ENCODE measurements around the gene DGCR8. TPM values are rescaled to one million over a fixed set of nuclear protein-coding genes. Genes with fewer than 3 reads are reported as not detected.

DGCR8 gene
- total RNA-seq, 1 donor from 2014 or later = 29.1 TPM

DNA sequence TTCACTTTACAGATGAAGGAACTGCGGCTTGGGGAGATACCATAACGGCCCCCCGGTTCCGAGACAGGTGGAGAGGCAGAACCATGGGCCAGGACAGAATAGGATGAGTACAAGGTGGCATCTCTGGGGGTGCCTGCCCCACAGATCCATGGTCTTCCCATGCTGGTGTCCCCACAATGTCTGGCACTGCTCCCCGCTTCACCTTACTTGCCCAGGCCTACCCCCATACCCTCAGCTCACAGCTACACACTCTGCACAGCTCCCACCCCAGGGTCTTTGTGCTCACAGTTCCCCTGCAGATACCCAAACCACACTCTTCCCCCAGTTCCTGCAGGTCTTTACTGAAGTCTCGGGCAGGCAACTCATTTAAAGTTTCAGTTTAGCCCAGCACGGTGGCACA, 11.4 kb upstream of the DGCR8 start:
- H2AFZ ChIP-seq (replicated peaks) = no peak overlapping the region
- H3F3A ChIP-seq (ENCODE audit: low read depth) = no peaks in the 10 kb centered on the region
- no peaks in the 10 kb centered on the region for H3K27me3 Mint-ChIP-seq (ENCODE audit: insufficient read depth, low read depth)
- H3K4me1 ChIP-seq = no peaks in the 10 kb centered on the region
- H3K4me1 Mint-ChIP-seq = no peaks in the 10 kb centered on the region
- no peak overlapping the region for H3K9ac ChIP-seq
- no peak overlapping the region for H3K4me3 Mint-ChIP-seq
- no peaks in the 10 kb centered on the region for H3K27me3 ChIP-seq
- H3K27ac Mint-ChIP-seq = no peak overlapping the region
- no peak overlapping the region for H3K4me2 ChIP-seq
- no peaks in the 10 kb centered on the region for H3K79me2 ChIP-seq (ENCODE audit: low read depth)
- no peaks in the 10 kb centered on the region for H3K36me3 Mint-ChIP-seq
- no peaks in the 10 kb centered on the region for H3K9me3 ChIP-seq (ENCODE audit: low read depth)
- TF ChIP-seq EZH2 (IDR thresholded peaks at IDR 0.05) = no peak
- TF ChIP-seq, protein P1, sequence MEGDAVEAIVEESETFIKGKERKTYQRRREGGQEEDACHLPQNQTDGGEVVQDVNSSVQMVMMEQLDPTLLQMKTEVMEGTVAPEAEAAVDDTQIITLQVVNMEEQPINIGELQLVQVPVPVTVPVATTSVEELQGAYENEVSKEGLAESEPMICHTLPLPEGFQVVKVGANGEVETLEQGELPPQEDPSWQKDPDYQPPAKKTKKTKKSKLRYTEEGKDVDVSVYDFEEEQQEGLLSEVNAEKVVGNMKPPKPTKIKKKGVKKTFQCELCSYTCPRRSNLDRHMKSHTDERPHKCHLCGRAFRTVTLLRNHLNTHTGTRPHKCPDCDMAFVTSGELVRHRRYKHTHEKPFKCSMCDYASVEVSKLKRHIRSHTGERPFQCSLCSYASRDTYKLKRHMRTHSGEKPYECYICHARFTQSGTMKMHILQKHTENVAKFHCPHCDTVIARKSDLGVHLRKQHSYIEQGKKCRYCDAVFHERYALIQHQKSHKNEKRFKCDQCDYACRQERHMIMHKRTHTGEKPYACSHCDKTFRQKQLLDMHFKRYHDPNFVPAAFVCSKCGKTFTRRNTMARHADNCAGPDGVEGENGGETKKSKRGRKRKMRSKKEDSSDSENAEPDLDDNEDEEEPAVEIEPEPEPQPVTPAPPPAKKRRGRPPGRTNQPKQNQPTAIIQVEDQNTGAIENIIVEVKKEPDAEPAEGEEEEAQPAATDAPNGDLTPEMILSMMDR (IDR thresholded peaks at IDR 0.05) = no peak
- TF ChIP-seq EZH2phosphoT487 (IDR thresholded peaks at IDR 0.05) = no peak
- H3K9me3 Mint-ChIP-seq = no peaks in the 10 kb centered on the region
- no peak for DNase-seq (ENCODE audit: low spot score)
- no peaks in the 10 kb centered on the region for H3K36me3 ChIP-seq
- H4K20me1 ChIP-seq (ENCODE audit: low read depth) = no peaks in the 10 kb centered on the region
- no peak overlapping the region for H3K4me3 ChIP-seq
- no peak overlapping the region for H3K27ac ChIP-seq

DNA sequence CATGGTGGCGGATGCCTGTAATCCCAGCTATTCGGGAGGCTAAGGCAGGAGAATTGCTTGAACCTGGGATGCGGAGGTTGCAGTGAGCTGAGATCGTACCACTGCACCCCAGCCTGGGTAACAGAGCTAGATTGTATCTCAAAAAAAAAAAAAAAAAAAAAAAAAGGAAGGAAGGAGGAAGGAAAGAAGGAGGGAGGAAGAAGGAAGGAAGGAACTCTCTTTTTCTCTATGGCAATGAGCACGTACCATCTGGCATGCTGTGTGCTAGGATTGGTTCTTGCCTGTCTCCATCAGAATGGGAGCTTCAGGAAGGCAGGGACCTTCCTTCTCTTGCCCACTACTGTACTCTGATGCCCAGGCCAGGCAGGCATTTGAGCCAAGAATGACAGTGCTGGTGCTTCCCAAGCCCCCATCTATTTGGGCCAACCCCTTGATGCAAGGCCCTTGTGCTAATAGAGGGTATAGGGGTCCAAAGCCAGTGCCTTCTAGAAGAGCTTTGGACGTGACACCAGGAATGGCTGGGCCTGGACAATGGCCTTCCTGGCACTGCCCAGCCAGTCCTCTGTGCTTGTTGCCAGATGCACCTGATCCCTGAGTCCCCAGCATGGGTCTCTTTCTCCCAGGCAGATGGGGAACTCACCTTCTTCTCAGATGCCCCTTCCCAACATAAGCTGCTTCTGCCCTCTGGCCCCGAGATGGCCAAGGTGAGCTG, 10.6 kb upstream of the DGCR8 start:
- H3K4me1 ChIP-seq = no peaks in the 10 kb centered on the region
- Mint-ChIP-seq H3K4me3 (no peak overlapping the region), H3K36me3 (no peaks in the 10 kb centered on the region), H3K27ac (no peak overlapping the region), H3K4me1 (no peaks in the 10 kb centered on the region), H3K9me3 (no peaks in the 10 kb centered on the region), H3K27me3 (ENCODE audit: insufficient read depth, low read depth) (no peaks in the 10 kb centered on the region)
- no peak overlapping the region for H2AFZ ChIP-seq (replicated peaks)
- TF ChIP-seq, protein P1 (IDR thresholded peaks at IDR 0.05) = no peak
- TF ChIP-seq EZH2phosphoT487 (IDR thresholded peaks at IDR 0.05) (no peak), EZH2 (IDR thresholded peaks at IDR 0.05) (no peak)
- no peaks in the 10 kb centered on the region for H3K36me3 ChIP-seq
- H3K9ac ChIP-seq = no peak overlapping the region
- H3K27me3 ChIP-seq = no peaks in the 10 kb centered on the region
- no peaks in the 10 kb centered on the region for H3K9me3 ChIP-seq (ENCODE audit: low read depth)
- no peak overlapping the region for H3K4me3 ChIP-seq
- no peaks in the 10 kb centered on the region for H3K79me2 ChIP-seq (ENCODE audit: low read depth)
- DNase-seq (ENCODE audit: low spot score) = no peak
- no peak overlapping the region for H3K4me2 ChIP-seq
- H3K27ac ChIP-seq = no peak overlapping the region
- no peaks in the 10 kb centered on the region for H4K20me1 ChIP-seq (ENCODE audit: low read depth)
- no peaks in the 10 kb centered on the region for H3F3A ChIP-seq (ENCODE audit: low read depth)

DNA sequence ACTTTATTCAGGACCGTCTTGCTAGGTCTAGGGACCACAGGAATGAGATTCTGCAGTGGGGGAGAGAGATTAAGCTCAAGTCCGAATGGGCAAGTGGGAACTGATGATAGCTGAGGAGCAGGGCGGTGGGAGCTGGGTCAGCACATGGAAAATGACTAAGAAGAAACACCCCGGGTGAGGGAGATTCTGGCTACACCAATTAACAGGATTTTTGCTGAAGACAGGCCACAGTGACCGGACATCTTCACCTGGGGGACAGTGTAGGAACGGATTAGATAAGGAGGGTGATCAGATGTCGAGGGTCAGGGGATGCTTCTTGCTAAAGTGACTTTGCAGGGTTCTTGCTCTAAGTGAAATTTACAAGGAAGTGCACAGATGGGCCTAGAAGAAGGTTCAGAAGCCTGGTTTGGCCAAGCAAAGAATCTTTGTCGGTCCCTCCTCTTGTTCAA, 8.5 kb upstream of the DGCR8 start:
- Histone ChIP-seq H3K79me2 (ENCODE audit: low read depth) (no peaks in the 10 kb centered on the region), H3F3A (ENCODE audit: low read depth) (peaks cover 4% of the 10 kb centered on the region), H2AFZ (replicated peaks) (no peak overlapping the region), H3K4me1 (no peaks in the 10 kb centered on the region), H4K20me1 (ENCODE audit: low read depth) (no peaks in the 10 kb centered on the region), H3K9ac (no peak overlapping the region), H3K9me3 (ENCODE audit: low read depth) (no peaks in the 10 kb centered on the region), H3K27ac (no peak overlapping the region), H3K36me3 (no peaks in the 10 kb centered on the region), H3K27me3 (no peaks in the 10 kb centered on the region), H3K4me3 (no peak overlapping the region), H3K4me2 (no peak overlapping the region)
- Mint-ChIP-seq H3K9me3 (no peaks in the 10 kb centered on the region), H3K27ac (no peak overlapping the region), H3K4me3 (no peak overlapping the region), H3K27me3 (ENCODE audit: insufficient read depth, low read depth) (no peaks in the 10 kb centered on the region), H3K4me1 (peaks cover 2% of the 10 kb centered on the region), H3K36me3 (no peaks in the 10 kb centered on the region)
- TF ChIP-seq, protein P1 (IDR thresholded peaks at IDR 0.05) = no peak
- no peak for TF ChIP-seq EZH2phosphoT487 (IDR thresholded peaks at IDR 0.05)
- TF ChIP-seq EZH2 (IDR thresholded peaks at IDR 0.05) = no peak
- no peak for DNase-seq (ENCODE audit: low spot score)

Measured in neural progenitor cell (in vitro differentiated cells).